ENCODE measurements around the gene MESD. TPM values are rescaled to one million over a fixed set of nuclear protein-coding genes. Genes with fewer than 3 reads are reported as not detected.

MESD gene
- total RNA-seq, 1 donor from 2014 or later, result 23.8 TPM

- peak overlapping the region; percentile 28 for H3K27ac Mint-ChIP-seq (ENCODE audit: unreplicated experiment)
- no peaks in the 10 kb centered on the region for H3K9me3 Mint-ChIP-seq (ENCODE audit: low read depth)
These were observed 51.9 kb downstream of the MESD start for GRCh38 chr15:80937718-80938117.

GRCh38 chr15:80936288-80937078, 53.1 kb downstream of the MESD start:
- Mint-ChIP-seq H3K4me3 (ENCODE audit: unreplicated experiment) (no peak overlapping the region), H3K4me1 (ENCODE audit: low read depth) (peaks cover 19% of the 10 kb centered on the region), H3K27me3 (ENCODE audit: low read depth) (no peaks in the 10 kb centered on the region), H3K27ac (ENCODE audit: unreplicated experiment) (no peak overlapping the region), H3K36me3 (ENCODE audit: low read depth) (peaks cover 33% of the 10 kb centered on the region), H3K9me3 (ENCODE audit: low read depth) (no peaks in the 10 kb centered on the region)
- DNase-seq (ENCODE audit: low spot score), result no peak
- TF ChIP-seq CTCF (IDR thresholded peaks at IDR 0.05), result peak; percentile 12

More at GRCh38 chr15:80937718-80938117, 51.9 kb downstream of the MESD start:
- H3K36me3 Mint-ChIP-seq (ENCODE audit: low read depth), result peaks cover 39% of the 10 kb centered on the region
- DNase-seq (ENCODE audit: low spot score), result no peak
- no peaks in the 10 kb centered on the region for H3K27me3 Mint-ChIP-seq (ENCODE audit: low read depth)
- no peak overlapping the region for H3K4me3 Mint-ChIP-seq (ENCODE audit: unreplicated experiment)
- TF ChIP-seq CTCF (IDR thresholded peaks at IDR 0.05), result no peak
- H3K4me1 Mint-ChIP-seq (ENCODE audit: low read depth), result peaks cover 15% of the 10 kb centered on the region

DNA sequence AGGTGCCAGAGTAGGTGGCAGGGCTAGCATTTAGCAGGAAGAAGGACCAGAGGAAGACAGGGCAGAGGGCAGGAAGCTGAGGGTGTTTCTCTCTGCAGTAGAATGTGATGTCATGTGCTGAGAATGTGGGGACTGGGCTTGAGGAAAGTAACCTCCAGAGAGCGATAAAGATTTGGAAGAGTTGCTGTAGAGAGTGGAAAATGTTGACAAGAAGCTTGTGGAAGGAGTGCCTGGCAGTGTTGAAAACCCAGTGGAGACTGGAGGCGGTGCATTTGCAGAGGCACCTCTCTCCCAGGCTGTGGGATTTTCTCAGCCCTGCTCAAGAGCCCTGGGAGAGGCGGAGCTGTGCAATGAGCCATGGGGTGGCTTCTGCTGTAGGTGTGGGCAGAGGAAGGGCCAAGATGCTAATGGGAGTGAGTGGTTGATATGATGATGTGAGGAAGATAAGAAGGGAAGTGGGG, 54.8 kb downstream of the MESD start:
- H3K36me3 Mint-ChIP-seq (ENCODE audit: low read depth), result peaks cover 38% of the 10 kb centered on the region
- no peak overlapping the region for H3K4me3 Mint-ChIP-seq (ENCODE audit: unreplicated experiment)
- no peaks in the 10 kb centered on the region for H3K27me3 Mint-ChIP-seq (ENCODE audit: low read depth)
- peak overlapping the region; percentile 49 for H3K27ac Mint-ChIP-seq (ENCODE audit: unreplicated experiment)
- DNase-seq (ENCODE audit: low spot score), result peak; percentile 11
- H3K4me1 Mint-ChIP-seq (ENCODE audit: low read depth), result peaks cover 23% of the 10 kb centered on the region
- H3K9me3 Mint-ChIP-seq (ENCODE audit: low read depth), result no peaks in the 10 kb centered on the region
- no peak for TF ChIP-seq CTCF (IDR thresholded peaks at IDR 0.05)

DNA sequence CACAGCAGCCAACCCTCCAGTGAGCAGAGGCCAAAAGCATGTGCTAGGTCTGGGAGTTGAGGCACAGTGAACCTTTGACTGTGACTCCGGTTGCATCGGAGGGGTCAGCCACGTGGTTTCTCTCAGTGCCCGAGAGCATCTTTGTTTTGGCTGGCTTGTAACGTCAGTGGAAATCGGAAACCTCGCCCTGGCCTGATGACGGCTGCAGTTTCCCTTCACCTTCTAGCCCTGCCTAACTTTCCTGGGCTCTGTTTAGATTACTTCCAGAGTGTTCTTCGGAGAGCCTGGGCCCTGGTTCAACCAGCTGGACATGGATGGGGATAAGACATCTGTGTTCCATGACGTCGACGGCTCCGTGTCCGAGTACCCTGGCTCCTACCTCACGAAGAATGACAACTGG, 56.6 kb downstream of the MESD start:
- Mint-ChIP-seq H3K27ac (ENCODE audit: unreplicated experiment) (no peak overlapping the region), H3K36me3 (ENCODE audit: low read depth) (peaks cover 46% of the 10 kb centered on the region), H3K9me3 (ENCODE audit: low read depth) (no peaks in the 10 kb centered on the region), H3K4me1 (ENCODE audit: low read depth) (peaks cover 23% of the 10 kb centered on the region), H3K27me3 (ENCODE audit: low read depth) (no peaks in the 10 kb centered on the region), H3K4me3 (ENCODE audit: unreplicated experiment) (no peak overlapping the region)
- peak; percentile 59 for DNase-seq (ENCODE audit: low spot score)
- TF ChIP-seq CTCF (IDR thresholded peaks at IDR 0.05), result no peak

GRCh38 chr15:80932513-80932815, 57.2 kb downstream of the MESD start:
- Mint-ChIP-seq H3K27ac (ENCODE audit: unreplicated experiment) (peak overlapping the region; percentile 49), H3K9me3 (ENCODE audit: low read depth) (no peaks in the 10 kb centered on the region), H3K4me1 (ENCODE audit: low read depth) (peaks cover 23% of the 10 kb centered on the region), H3K27me3 (ENCODE audit: low read depth) (no peaks in the 10 kb centered on the region), H3K4me3 (ENCODE audit: unreplicated experiment) (no peak overlapping the region), H3K36me3 (ENCODE audit: low read depth) (peaks cover 48% of the 10 kb centered on the region)
- TF ChIP-seq CTCF (IDR thresholded peaks at IDR 0.05), result no peak
- peak; percentile 24 for DNase-seq (ENCODE audit: low spot score)
